Thyroid gland (tissue), 4 donors: ENCODE results near the gene DNAH14. TPM values are rescaled to one million over a fixed set of nuclear protein-coding genes. Genes with fewer than 3 reads are reported as not detected.

ENCODE experiments used
- DNase-seq, 2 donors: peaks; one replicate each; pipeline ENCODE4 v3.0.0-alpha.2; 2019
- H3K27ac ChIP-seq, 3 donors: fragments of 200-600 bp; sonication (generic); 1 replicate in 2 of 3; 2 replicates in 1 of 3; pipeline ENCODE4 v1.5.1; 2016 to 2019; ENCODE audit warnings: mild to moderate bottlenecking in 1 of 3, moderate library complexity in 1 of 3
- H3K27me3 ChIP-seq: fragments of 200-600 bp; sonication (generic); one replicate; pipeline ENCODE4 v1.5.1; 2019
- H3K36me3 ChIP-seq, 2 donors: fragments of 200-600 bp; sonication (generic); one replicate each; pipeline ENCODE4 v1.5.1; 2016 to 2019
- H3K4me1 ChIP-seq, 2 donors: fragments of 200-600 bp; sonication (generic); one replicate each; pipeline ENCODE4 v1.5.1; 2017 to 2019
- H3K4me3 ChIP-seq, 3 donors: fragments of 200-600 bp; sonication (generic); replicated peaks in 1 of 3; 1 replicate in 2 of 3; 2 replicates in 1 of 3; pipeline ENCODE4 v1.5.1; 2016; ENCODE audit warnings: mild to moderate bottlenecking in 1 of 3
- H3K9me3 ChIP-seq: fragments of 200-600 bp; sonication (generic); one replicate; pipeline ENCODE4 v1.5.1; 2017
- POLR2A ChIP-seq, 2 donors: fragments of 450-650 bp; IDR thresholded peaks; one replicate each; pipeline ENCODE4 v1.6.1; 2017; ENCODE audit warnings: antibody characterized with exemption in 2 of 2, mild to moderate bottlenecking in 2 of 2, moderate library complexity in 1 of 2
- WGBS, 2 donors: methylation state at CpG; one replicate each; pipeline ENCODE4 v1.1.5; 2017; 5-methylcytosine and 5-hydroxymethylcytosine counted together
- intact Hi-C: fragments of 100-400 bp; cut with DNase I; formaldehyde crosslinking; loops from one replicate; pipeline ENCODE4 v1.15.1; 2023
- total RNA-seq, 4 donors: library from RNA; depleted of rRNA; stranded (reverse); fragments of >200 nt; gene quantifications; one replicate each; pipeline ENCODE4 v1.2.3, GENCODE V29; 2016
- TF ChIP-seq, protein P1 (sequence below), 6 experiments: fragments of 200-600 bp in 3 of 6; fragments of 450-650 bp in 3 of 6; sonication (generic) in 3 of 6; IDR thresholded peaks; one replicate each; pipeline ENCODE4 v1.5.1; 2016 to 2019; ENCODE audit warnings: antibody characterized with exemption in 6 of 6, mild to moderate bottlenecking in 2 of 6, inconsistent platforms in 1 of 6, moderate library complexity in 1 of 6

Gene DNAH14
- total RNA-seq, 4 donors from 2014 or later, result 60.5 to 75.9 (median 69.2) TPM

DNA sequence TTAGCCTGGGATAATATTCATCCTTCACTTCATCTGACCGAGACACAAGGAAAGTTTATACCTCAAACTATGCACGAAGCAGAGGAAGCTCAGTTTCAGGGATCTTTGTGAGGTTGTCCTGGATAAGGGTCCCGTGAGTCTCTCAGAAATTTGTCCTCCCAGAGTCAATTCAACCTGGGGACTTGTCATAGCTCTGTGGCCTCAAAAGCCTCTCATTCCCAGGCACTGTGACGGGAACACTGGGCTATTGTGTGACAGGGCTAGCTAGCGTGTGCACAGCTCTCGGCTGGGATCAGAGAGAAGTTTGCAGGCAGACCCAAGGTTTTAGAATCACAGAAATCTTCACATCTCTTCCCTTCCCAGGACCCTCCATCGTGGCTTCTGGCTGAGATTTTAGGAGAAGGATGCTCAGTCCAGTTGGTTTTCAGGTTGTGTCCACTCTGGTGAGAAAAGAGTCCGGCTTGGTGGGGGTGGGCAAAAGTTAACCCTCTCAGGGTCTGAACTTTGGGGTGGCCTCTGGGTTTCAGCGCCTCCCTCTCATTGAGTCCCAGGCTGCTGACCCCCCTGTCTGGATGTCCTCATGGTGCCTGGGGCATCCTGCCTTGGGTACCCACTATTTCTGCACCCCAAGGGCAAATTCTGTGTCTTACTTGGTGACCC lies 518.8 kb downstream of the DNAH14 start:
- 64 to 70% methylated on average over 9 of the region's 9 CpGs for WGBS, 2 donors
- H3K36me3 ChIP-seq, result no peaks in the 10 kb centered on the region
- H3K27me3 ChIP-seq, result no peaks in the 10 kb centered on the region
- no peaks in the 10 kb centered on the region for H3K9me3 ChIP-seq
- H3K4me1 ChIP-seq, result peaks cover 20 to 42% of the 10 kb centered on the region in 2 donors
- no peak overlapping the region for H3K4me3 ChIP-seq
- intact Hi-C loops, result no loop called here
- DNase-seq, result no peak
- TF ChIP-seq, protein P1, sequence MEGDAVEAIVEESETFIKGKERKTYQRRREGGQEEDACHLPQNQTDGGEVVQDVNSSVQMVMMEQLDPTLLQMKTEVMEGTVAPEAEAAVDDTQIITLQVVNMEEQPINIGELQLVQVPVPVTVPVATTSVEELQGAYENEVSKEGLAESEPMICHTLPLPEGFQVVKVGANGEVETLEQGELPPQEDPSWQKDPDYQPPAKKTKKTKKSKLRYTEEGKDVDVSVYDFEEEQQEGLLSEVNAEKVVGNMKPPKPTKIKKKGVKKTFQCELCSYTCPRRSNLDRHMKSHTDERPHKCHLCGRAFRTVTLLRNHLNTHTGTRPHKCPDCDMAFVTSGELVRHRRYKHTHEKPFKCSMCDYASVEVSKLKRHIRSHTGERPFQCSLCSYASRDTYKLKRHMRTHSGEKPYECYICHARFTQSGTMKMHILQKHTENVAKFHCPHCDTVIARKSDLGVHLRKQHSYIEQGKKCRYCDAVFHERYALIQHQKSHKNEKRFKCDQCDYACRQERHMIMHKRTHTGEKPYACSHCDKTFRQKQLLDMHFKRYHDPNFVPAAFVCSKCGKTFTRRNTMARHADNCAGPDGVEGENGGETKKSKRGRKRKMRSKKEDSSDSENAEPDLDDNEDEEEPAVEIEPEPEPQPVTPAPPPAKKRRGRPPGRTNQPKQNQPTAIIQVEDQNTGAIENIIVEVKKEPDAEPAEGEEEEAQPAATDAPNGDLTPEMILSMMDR (IDR thresholded peaks at IDR 0.05), result no peak
- no peak for TF ChIP-seq POLR2A (IDR thresholded peaks at IDR 0.05)
- H3K27ac ChIP-seq, result peak overlapping the region in 1 of 3 donors; percentile 13
